ENCODE results near the gene RELN.

The RELN gene

GRCh38 chr7:103983201-103983977, 6.1 kb downstream of the RELN start:
- Histone ChIP-seq H3K27me3 (ENCODE audit: control insufficient read depth, insufficient read depth, low read length, poor library complexity, severe bottlenecking) (peaks cover 52% of the 10 kb centered on the region), H3K27ac (ENCODE audit: insufficient read depth, low read depth, low read length, poor library complexity, severe bottlenecking) (no peak overlapping the region), H3K4me1 (ENCODE audit: control insufficient read depth, insufficient read depth, low read length) (no peaks in the 10 kb centered on the region), H3K4me3 (ENCODE audit: insufficient read depth, low read depth, low read length) (no peak overlapping the region), H3K36me3 (ENCODE audit: control insufficient read depth, insufficient read depth, low read length) (no peaks in the 10 kb centered on the region), H3K9me3 (ENCODE audit: control insufficient read depth, low read length) (no peaks in the 10 kb centered on the region)
- WGBS, 2 experiments: 72 to 91% methylated on average over 4 to 5 of the region's 6 CpGs

- Histone ChIP-seq H3K4me1 (ENCODE audit: control insufficient read depth, insufficient read depth, low read length) (no peaks in the 10 kb centered on the region), H3K9me3 (ENCODE audit: control insufficient read depth, low read length) (no peaks in the 10 kb centered on the region), H3K27me3 (ENCODE audit: control insufficient read depth, insufficient read depth, low read length, poor library complexity, severe bottlenecking) (peaks cover 30% of the 10 kb centered on the region), H3K27ac (ENCODE audit: insufficient read depth, low read depth, low read length, poor library complexity, severe bottlenecking) (no peak overlapping the region), H3K36me3 (ENCODE audit: control insufficient read depth, insufficient read depth, low read length) (no peaks in the 10 kb centered on the region), H3K4me3 (ENCODE audit: insufficient read depth, low read depth, low read length) (no peak overlapping the region)
- WGBS, 2 experiments: 84 to 85% methylated on average over 1 to 2 of the region's 2 CpGs
These were observed 8.4 kb downstream of the RELN start for GRCh38 chr7:103981003-103981423.

- H3K27ac ChIP-seq (ENCODE audit: insufficient read depth, low read depth, low read length, poor library complexity, severe bottlenecking): no peak overlapping the region
- no peaks in the 10 kb centered on the region for H3K27me3 ChIP-seq (ENCODE audit: control insufficient read depth, insufficient read depth, low read length, poor library complexity, severe bottlenecking)
- 76 to 77% methylated on average over 1 of the region's 2 CpGs for WGBS, 2 experiments
- no peaks in the 10 kb centered on the region for H3K9me3 ChIP-seq (ENCODE audit: control insufficient read depth, low read length)
- H3K36me3 ChIP-seq (ENCODE audit: control insufficient read depth, insufficient read depth, low read length): no peaks in the 10 kb centered on the region
- H3K4me3 ChIP-seq (ENCODE audit: insufficient read depth, low read depth, low read length): no peak overlapping the region
- no peaks in the 10 kb centered on the region for H3K4me1 ChIP-seq (ENCODE audit: control insufficient read depth, insufficient read depth, low read length)
These were observed 16.6 kb downstream of the RELN start for GRCh38 chr7:103972779-103973434.

GRCh38 chr7:103967401-103967800, 22.1 kb downstream of the RELN start:
- Histone ChIP-seq H3K4me3 (ENCODE audit: insufficient read depth, low read depth, low read length) (no peak overlapping the region), H3K4me1 (ENCODE audit: control insufficient read depth, insufficient read depth, low read length) (no peaks in the 10 kb centered on the region), H3K36me3 (ENCODE audit: control insufficient read depth, insufficient read depth, low read length) (no peaks in the 10 kb centered on the region), H3K27ac (ENCODE audit: insufficient read depth, low read depth, low read length, poor library complexity, severe bottlenecking) (no peak overlapping the region), H3K9me3 (ENCODE audit: control insufficient read depth, low read length) (no peaks in the 10 kb centered on the region), H3K27me3 (ENCODE audit: control insufficient read depth, insufficient read depth, low read length, poor library complexity, severe bottlenecking) (no peaks in the 10 kb centered on the region)

GRCh38 chr7:103966593-103967277, 22.7 kb downstream of the RELN start:
- no peaks in the 10 kb centered on the region for H3K27me3 ChIP-seq (ENCODE audit: control insufficient read depth, insufficient read depth, low read length, poor library complexity, severe bottlenecking)
- no peaks in the 10 kb centered on the region for H3K36me3 ChIP-seq (ENCODE audit: control insufficient read depth, insufficient read depth, low read length)
- no peaks in the 10 kb centered on the region for H3K9me3 ChIP-seq (ENCODE audit: control insufficient read depth, low read length)
- no peak overlapping the region for H3K27ac ChIP-seq (ENCODE audit: insufficient read depth, low read depth, low read length, poor library complexity, severe bottlenecking)
- WGBS, 2 experiments: 93 to 96% methylated on average over 4 of the region's 4 CpGs
- no peaks in the 10 kb centered on the region for H3K4me1 ChIP-seq (ENCODE audit: control insufficient read depth, insufficient read depth, low read length)
- H3K4me3 ChIP-seq (ENCODE audit: insufficient read depth, low read depth, low read length): no peak overlapping the region

- H3K36me3 ChIP-seq (ENCODE audit: control insufficient read depth, insufficient read depth, low read length): no peaks in the 10 kb centered on the region
These were observed 25.2 kb downstream of the RELN start for GRCh38 chr7:103964269-103964668.

GRCh38 chr7:103962070-103962469, 27.4 kb downstream of the RELN start:
- Histone ChIP-seq H3K4me1 (ENCODE audit: control insufficient read depth, insufficient read depth, low read length) (no peaks in the 10 kb centered on the region), H3K4me3 (ENCODE audit: insufficient read depth, low read depth, low read length) (no peak overlapping the region), H3K27ac (ENCODE audit: insufficient read depth, low read depth, low read length, poor library complexity, severe bottlenecking) (no peak overlapping the region), H3K36me3 (ENCODE audit: control insufficient read depth, insufficient read depth, low read length) (no peaks in the 10 kb centered on the region), H3K9me3 (ENCODE audit: control insufficient read depth, low read length) (no peaks in the 10 kb centered on the region), H3K27me3 (ENCODE audit: control insufficient read depth, insufficient read depth, low read length, poor library complexity, severe bottlenecking) (peaks cover 4% of the 10 kb centered on the region)
- WGBS, 2 experiments: 78 to 79% methylated on average over 6 of the region's 6 CpGs

More at GRCh38 chr7:103964269-103964668, 25.2 kb downstream of the RELN start:
- Histone ChIP-seq H3K4me3 (ENCODE audit: insufficient read depth, low read depth, low read length) (no peak overlapping the region), H3K4me1 (ENCODE audit: control insufficient read depth, insufficient read depth, low read length) (no peaks in the 10 kb centered on the region), H3K27ac (ENCODE audit: insufficient read depth, low read depth, low read length, poor library complexity, severe bottlenecking) (no peak overlapping the region), H3K27me3 (ENCODE audit: control insufficient read depth, insufficient read depth, low read length, poor library complexity, severe bottlenecking) (peaks cover 4% of the 10 kb centered on the region), H3K9me3 (ENCODE audit: control insufficient read depth, low read length) (no peaks in the 10 kb centered on the region)

GRCh38 chr7:103958284-103958818, 31.1 kb downstream of the RELN start:
- Histone ChIP-seq H3K27ac (ENCODE audit: insufficient read depth, low read depth, low read length, poor library complexity, severe bottlenecking) (no peak overlapping the region), H3K9me3 (ENCODE audit: control insufficient read depth, low read length) (no peaks in the 10 kb centered on the region), H3K4me1 (ENCODE audit: control insufficient read depth, insufficient read depth, low read length) (no peaks in the 10 kb centered on the region), H3K36me3 (ENCODE audit: control insufficient read depth, insufficient read depth, low read length) (no peaks in the 10 kb centered on the region), H3K27me3 (ENCODE audit: control insufficient read depth, insufficient read depth, low read length, poor library complexity, severe bottlenecking) (peaks cover 4% of the 10 kb centered on the region), H3K4me3 (ENCODE audit: insufficient read depth, low read depth, low read length) (no peak overlapping the region)
- 100% methylated on average over 1 of the region's 1 CpG; no CpG with 5 or more reads in 1 of the 2 experiments for WGBS, 2 experiments

GRCh38 chr7:103955985-103956384, 33.5 kb downstream of the RELN start:
- WGBS, 2 experiments: 80 to 87% methylated on average over 2 of the region's 2 CpGs
- no peaks in the 10 kb centered on the region for H3K9me3 ChIP-seq (ENCODE audit: control insufficient read depth, low read length)
- H3K27me3 ChIP-seq (ENCODE audit: control insufficient read depth, insufficient read depth, low read length, poor library complexity, severe bottlenecking): peaks cover 4% of the 10 kb centered on the region
- no peaks in the 10 kb centered on the region for H3K4me1 ChIP-seq (ENCODE audit: control insufficient read depth, insufficient read depth, low read length)
- H3K4me3 ChIP-seq (ENCODE audit: insufficient read depth, low read depth, low read length): no peak overlapping the region
- no peaks in the 10 kb centered on the region for H3K36me3 ChIP-seq (ENCODE audit: control insufficient read depth, insufficient read depth, low read length)
- H3K27ac ChIP-seq (ENCODE audit: insufficient read depth, low read depth, low read length, poor library complexity, severe bottlenecking): no peak overlapping the region

- 100% methylated on average over 1 of the region's 1 CpG; no CpG with 5 or more reads in 1 of the 2 experiments for WGBS, 2 experiments
- Histone ChIP-seq H3K9me3 (ENCODE audit: control insufficient read depth, low read length) (no peaks in the 10 kb centered on the region), H3K27me3 (ENCODE audit: control insufficient read depth, insufficient read depth, low read length, poor library complexity, severe bottlenecking) (no peaks in the 10 kb centered on the region), H3K4me3 (ENCODE audit: insufficient read depth, low read depth, low read length) (no peak overlapping the region), H3K27ac (ENCODE audit: insufficient read depth, low read depth, low read length, poor library complexity, severe bottlenecking) (no peak overlapping the region), H3K4me1 (ENCODE audit: control insufficient read depth, insufficient read depth, low read length) (no peaks in the 10 kb centered on the region), H3K36me3 (ENCODE audit: control insufficient read depth, insufficient read depth, low read length) (no peaks in the 10 kb centered on the region)
These were observed 37.0 kb downstream of the RELN start for GRCh38 chr7:103952408-103952807.
